Measurements from ENCODE around the gene PAK3. TPM values are rescaled to one million over a fixed set of nuclear protein-coding genes. Genes with fewer than 3 reads are reported as not detected.
A peak's percentile ranks its signal among the peaks of the same experiment; 100 is the strongest.

The PAK3 gene
- total RNA-seq, 2 donors from 2014 or later = 0.16 to 0.85 TPM

DNA sequence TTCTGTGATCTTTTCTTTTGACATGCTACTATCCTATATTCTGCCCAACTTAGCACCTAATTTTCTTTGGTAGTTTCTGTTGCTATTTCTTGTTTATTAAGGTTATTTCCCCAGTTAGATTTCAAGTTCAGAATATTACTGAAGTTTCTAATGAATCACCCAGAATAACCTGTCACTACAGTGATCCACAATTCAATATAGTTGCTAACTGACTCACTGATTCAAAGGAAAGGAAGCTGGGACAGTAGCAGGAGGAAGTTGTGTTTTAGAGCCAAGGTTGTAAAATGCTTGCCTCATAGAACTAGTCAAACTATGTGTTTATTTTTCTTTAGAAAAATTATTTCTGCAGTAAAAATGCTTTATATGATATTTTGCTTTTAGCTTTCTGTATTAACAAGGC is 37.4 kb downstream of the PAK3 start:
- Histone ChIP-seq H3K27me3 (no peaks in the 10 kb centered on the region), H3K27ac (no peak overlapping the region), H3K36me3 (no peaks in the 10 kb centered on the region), H3K9me3 (no peaks in the 10 kb centered on the region), H3K4me3 (no peak overlapping the region), H3K4me1 (no peaks in the 10 kb centered on the region)
- TF ChIP-seq CTCF (IDR thresholded peaks at IDR 0.05) = no peak
- no peak for DNase-seq (ENCODE audit: low spot score)

DNA sequence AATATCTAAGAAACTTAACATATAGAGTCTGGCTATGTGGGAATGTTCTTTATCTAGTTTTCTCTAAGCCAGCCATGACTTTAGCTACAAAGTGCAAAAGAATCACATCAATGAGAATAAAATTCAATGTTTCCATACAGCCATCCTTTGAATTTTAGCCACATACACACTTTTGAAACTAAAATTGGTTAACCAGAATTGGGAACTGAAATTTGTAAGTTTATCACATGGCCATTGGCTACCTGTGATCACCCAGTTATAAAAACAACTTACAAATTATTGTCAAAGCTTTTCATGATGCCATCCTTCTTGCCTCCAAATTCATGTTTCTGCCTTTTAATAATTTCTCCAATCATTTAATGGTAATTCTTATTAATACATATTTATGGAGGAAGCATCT is 49.9 kb downstream of the PAK3 start:
- Histone ChIP-seq H3K27me3 (no peaks in the 10 kb centered on the region), H3K4me1 (no peaks in the 10 kb centered on the region), H3K36me3 (no peaks in the 10 kb centered on the region), H3K4me3 (no peak overlapping the region), H3K9me3 (no peaks in the 10 kb centered on the region), H3K27ac (no peak overlapping the region)
- DNase-seq (ENCODE audit: low spot score) = no peak
- TF ChIP-seq CTCF (IDR thresholded peaks at IDR 0.05) = no peak

- Histone ChIP-seq H3K4me1 (no peaks in the 10 kb centered on the region), H3K27ac (no peak overlapping the region), H3K36me3 (no peaks in the 10 kb centered on the region), H3K4me3 (no peak overlapping the region), H3K9me3 (no peaks in the 10 kb centered on the region), H3K27me3 (no peaks in the 10 kb centered on the region)
- no peak for TF ChIP-seq CTCF (IDR thresholded peaks at IDR 0.05)
- no peak for DNase-seq (ENCODE audit: low spot score)
Observed at GRCh38 chrX:111151764-111152163, 55.8 kb downstream of the PAK3 start.

DNA sequence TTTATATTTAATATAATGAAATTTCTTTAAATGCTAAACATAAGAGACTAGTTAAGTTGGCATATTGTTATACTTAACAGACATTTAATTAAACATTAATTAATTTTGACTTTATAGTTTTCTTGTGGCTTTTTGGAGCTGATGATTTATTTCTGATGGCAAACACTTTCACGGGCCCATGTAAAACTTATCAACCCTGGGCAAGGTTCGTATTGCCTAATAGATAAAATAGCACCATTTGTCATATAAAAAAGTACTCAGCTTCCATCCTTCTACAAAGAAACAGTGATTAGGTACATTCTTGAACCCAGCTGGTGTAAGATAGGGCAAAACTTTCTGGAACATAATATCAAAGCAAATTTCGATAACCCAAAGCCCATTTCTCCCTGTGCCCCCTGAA is 63.2 kb downstream of the PAK3 start:
- H3K4me3 ChIP-seq = no peak overlapping the region
- no peaks in the 10 kb centered on the region for H3K9me3 ChIP-seq
- H3K4me1 ChIP-seq = no peaks in the 10 kb centered on the region
- no peak overlapping the region for H3K27ac ChIP-seq
- TF ChIP-seq CTCF (IDR thresholded peaks at IDR 0.05) = no peak
- H3K36me3 ChIP-seq = no peaks in the 10 kb centered on the region
- DNase-seq (ENCODE audit: low spot score) = no peak
- H3K27me3 ChIP-seq = no peaks in the 10 kb centered on the region

DNA sequence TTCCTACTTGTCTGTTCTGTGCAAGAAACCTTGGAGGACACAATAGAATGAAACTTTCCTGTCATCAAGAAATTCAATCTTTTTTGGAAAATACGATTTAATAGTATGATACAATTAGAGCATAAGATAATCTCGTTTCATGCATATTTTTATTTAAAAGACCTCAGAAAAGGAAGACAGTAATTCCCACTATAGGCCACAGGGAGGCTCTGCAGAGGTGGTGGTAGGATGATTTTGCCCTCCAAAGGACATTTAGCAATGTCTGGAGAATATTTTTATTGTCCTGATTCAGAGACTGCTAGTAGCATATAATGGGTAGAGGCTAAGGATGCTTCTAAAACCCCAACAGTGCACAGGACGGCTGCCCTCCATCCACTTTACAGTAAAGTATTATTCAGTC is 68.7 kb downstream of the PAK3 start:
- Histone ChIP-seq H3K27me3 (no peaks in the 10 kb centered on the region), H3K27ac (no peak overlapping the region), H3K4me3 (no peak overlapping the region), H3K36me3 (no peaks in the 10 kb centered on the region), H3K9me3 (no peaks in the 10 kb centered on the region), H3K4me1 (no peaks in the 10 kb centered on the region)
- peak in 1 of 2 donors; percentile 40 for TF ChIP-seq CTCF (IDR thresholded peaks at IDR 0.05)
- DNase-seq (ENCODE audit: low spot score) = no peak

DNA sequence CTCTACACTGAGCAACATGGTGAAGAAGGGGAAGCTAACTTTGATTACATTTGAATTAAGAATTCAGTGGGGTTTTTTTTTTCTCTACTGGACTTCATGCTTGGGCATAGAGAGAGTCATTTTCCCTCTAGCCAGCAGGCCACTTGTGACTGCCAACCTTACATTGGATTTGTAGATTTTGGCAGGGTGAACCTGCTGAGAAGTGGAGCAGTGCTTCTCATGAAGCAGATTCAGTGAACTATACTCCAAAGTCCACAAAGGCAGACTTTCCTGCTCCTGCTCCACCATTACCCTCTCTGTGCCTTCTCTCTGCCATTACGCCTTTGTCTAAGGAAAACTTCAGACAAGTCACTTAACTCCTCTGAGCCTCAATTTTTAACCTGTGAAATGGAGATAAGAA is 69.9 kb downstream of the PAK3 start:
- Histone ChIP-seq H3K27me3 (no peaks in the 10 kb centered on the region), H3K4me3 (no peak overlapping the region), H3K27ac (no peak overlapping the region), H3K4me1 (no peaks in the 10 kb centered on the region), H3K9me3 (no peaks in the 10 kb centered on the region), H3K36me3 (no peaks in the 10 kb centered on the region)
- no peak for DNase-seq (ENCODE audit: low spot score)
- TF ChIP-seq CTCF (IDR thresholded peaks at IDR 0.05) = no peak

Data from right atrium auricular region (tissue), 2 donors.